Measurements from ENCODE around the gene APOB. TPM values are rescaled to one million over a fixed set of nuclear protein-coding genes. Genes with fewer than 3 reads are reported as not detected.

The APOB gene
- total RNA-seq, 4 donors from 2014 or later, result 0.04 to 0.62 (median 0.19) TPM; not detected in 1

DNA sequence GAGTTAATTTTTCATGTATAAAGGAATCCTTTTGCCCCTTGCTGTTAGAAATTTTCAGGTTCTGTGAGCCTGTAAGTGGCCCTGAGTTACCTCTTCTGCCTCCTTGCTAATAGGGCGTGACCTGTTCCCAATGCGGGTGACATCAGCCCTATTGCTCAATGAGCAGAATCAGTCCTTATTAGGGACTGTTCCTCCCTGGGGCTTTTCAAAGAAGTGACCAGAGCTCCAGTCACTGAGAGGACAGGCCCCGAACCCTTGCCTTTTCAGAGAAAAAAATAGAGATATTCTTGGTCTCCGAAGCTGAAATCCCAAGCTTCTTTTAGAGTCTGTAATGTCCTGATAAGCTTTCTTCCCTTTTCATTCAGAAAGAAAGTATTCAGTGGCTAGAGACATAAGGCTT lies 8.2 kb upstream of the APOB start:
- Histone ChIP-seq H3K27ac (no peak overlapping the region), H3K4me3 (no peak overlapping the region), H3K9me3 (no peaks in the 10 kb centered on the region), H3K27me3 (no peaks in the 10 kb centered on the region), H3K4me1 (no peaks in the 10 kb centered on the region), H3K36me3 (no peaks in the 10 kb centered on the region)
- no peak for DNase-seq
- WGBS, 2 donors, result 46 to 62% methylated on average over 2 to 4 of the region's 4 CpGs
- TF ChIP-seq POLR2A (IDR thresholded peaks at IDR 0.05), result no peak
- TF ChIP-seq, protein P1, sequence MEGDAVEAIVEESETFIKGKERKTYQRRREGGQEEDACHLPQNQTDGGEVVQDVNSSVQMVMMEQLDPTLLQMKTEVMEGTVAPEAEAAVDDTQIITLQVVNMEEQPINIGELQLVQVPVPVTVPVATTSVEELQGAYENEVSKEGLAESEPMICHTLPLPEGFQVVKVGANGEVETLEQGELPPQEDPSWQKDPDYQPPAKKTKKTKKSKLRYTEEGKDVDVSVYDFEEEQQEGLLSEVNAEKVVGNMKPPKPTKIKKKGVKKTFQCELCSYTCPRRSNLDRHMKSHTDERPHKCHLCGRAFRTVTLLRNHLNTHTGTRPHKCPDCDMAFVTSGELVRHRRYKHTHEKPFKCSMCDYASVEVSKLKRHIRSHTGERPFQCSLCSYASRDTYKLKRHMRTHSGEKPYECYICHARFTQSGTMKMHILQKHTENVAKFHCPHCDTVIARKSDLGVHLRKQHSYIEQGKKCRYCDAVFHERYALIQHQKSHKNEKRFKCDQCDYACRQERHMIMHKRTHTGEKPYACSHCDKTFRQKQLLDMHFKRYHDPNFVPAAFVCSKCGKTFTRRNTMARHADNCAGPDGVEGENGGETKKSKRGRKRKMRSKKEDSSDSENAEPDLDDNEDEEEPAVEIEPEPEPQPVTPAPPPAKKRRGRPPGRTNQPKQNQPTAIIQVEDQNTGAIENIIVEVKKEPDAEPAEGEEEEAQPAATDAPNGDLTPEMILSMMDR (IDR thresholded peaks at IDR 0.05), result no peak
- intact Hi-C loops (cut with DNase I), result no loop called here

DNA sequence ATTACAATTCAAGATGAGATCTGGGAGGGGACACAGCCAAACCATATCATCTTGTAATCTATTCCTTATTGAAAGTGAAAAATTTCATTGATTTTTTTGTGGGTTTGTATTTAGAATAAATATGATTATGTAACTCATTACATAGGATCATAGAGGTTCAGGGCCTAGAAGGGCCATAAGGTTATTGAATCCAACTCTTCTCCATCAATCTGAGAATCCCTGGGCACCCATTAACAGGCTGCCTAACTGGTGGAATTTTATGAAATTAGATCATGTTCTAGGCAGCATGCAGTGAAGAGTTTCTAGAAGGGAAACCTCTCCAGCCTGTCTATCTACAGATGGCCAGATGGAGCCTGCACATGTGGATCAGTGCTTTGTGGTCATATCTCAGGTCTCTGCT lies 6.3 kb upstream of the APOB start:
- intact Hi-C loops (cut with DNase I), result no loop called here

DNA sequence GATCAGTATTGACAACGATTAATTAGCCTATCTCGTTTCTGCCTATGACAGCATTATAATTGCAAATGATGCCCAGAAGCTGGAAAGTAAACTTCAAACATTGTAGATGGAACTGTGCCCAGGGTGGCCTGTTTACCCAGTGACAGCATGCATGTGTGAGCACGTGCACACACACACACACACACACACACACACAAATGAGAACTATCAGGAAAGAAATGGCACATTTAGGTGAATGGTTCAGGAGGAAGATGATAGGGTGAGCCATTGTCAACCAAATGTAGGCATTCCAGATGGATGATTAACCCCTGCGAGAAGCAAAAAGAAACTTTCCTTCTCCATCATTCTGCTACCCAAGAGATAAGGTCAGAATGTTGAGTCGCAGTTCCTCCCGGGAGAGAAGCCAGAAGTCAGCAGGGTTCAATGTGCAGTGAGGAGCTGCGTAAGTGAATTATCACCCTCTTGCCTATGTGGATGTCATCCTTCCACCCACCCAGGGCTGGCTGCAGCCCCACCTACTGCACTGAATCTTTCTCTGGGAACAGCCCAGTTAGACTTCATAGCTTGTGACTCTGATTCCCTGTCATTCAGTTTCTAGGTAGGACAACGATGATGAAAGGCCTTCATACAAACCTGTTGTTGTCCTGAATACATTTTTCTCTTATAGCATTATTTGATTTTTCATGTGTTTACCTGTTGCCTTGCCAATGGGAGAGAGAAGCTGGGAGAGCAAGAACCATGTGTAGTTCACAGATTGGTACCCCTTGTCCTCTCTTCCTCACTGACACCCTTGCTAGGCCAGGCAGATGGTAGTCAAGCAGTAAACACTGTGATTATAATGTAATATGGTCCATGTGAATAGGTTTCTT lies 3.5 kb upstream of the APOB start:
- peaks cover 7 to 17% (median 9%) of the 10 kb centered on the region in 3 donors for H3K4me1 ChIP-seq
- H3K27me3 ChIP-seq, result peaks cover 0 to 28% (median 0%) of the 10 kb centered on the region in 4 donors
- no peak for TF ChIP-seq POLR2A (IDR thresholded peaks at IDR 0.05)
- TF ChIP-seq, protein P1 (IDR thresholded peaks at IDR 0.05), result no peak
- H3K27ac ChIP-seq, result no peak overlapping the region
- no peak for DNase-seq
- no peaks in the 10 kb centered on the region for H3K9me3 ChIP-seq
- no peaks in the 10 kb centered on the region for H3K36me3 ChIP-seq
- intact Hi-C loops (cut with DNase I), result loop anchor here (10.0 kb wide), 1 partner anchor 267 kb away; no protein-coding TSS in a partner anchor
- 42 to 43% methylated on average over 8 of the region's 8 CpGs for WGBS, 2 donors
- no peak overlapping the region for H3K4me3 ChIP-seq

More for the DNA sequence above, 6.3 kb upstream of the APOB start:
- DNase-seq, result no peak
- H3K4me3 ChIP-seq, result no peak overlapping the region
- no peaks in the 10 kb centered on the region for H3K4me1 ChIP-seq
- peaks cover 0 to 4% (median 0%) of the 10 kb centered on the region in 4 donors for H3K27me3 ChIP-seq
- no peaks in the 10 kb centered on the region for H3K9me3 ChIP-seq
- no peaks in the 10 kb centered on the region for H3K36me3 ChIP-seq
- H3K27ac ChIP-seq, result no peak overlapping the region
- TF ChIP-seq, protein P1 (IDR thresholded peaks at IDR 0.05), result no peak
- TF ChIP-seq POLR2A (IDR thresholded peaks at IDR 0.05), result no peak

DNA sequence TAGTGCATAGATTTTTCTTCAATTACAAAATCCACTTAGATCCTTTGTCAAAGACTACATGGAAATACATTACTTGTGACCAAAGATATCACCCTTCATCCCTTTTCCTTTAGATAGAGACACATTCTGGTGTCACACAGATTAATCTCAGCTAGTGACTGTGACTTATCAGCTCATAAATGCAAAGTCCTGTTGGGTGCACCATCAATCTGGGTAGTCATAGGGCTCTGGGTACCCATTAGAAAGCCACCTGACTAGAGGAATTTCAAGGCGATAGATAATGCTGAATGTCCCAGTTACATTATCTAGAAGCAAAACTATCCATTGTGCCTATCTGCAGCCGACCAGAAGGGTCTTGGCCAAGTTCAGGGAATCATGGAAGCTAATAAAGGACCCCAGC lies 2.6 kb upstream of the APOB start:
- intact Hi-C loops (cut with DNase I), result loop anchor here (10.0 kb wide), 1 partner anchor 268 kb away; no protein-coding TSS in a partner anchor
- Histone ChIP-seq H3K9me3 (no peaks in the 10 kb centered on the region), H3K27me3 (peaks cover 0 to 32% (median 0%) of the 10 kb centered on the region in 4 donors), H3K27ac (no peak overlapping the region), H3K4me1 (peaks cover 7 to 17% (median 9%) of the 10 kb centered on the region in 3 donors), H3K36me3 (no peaks in the 10 kb centered on the region), H3K4me3 (no peak overlapping the region)
- TF ChIP-seq, protein P1 (IDR thresholded peaks at IDR 0.05), result no peak
- no peak for TF ChIP-seq POLR2A (IDR thresholded peaks at IDR 0.05)
- WGBS, 2 donors, result 54 to 62% methylated on average over 2 of the region's 2 CpGs
- no peak for DNase-seq

DNA sequence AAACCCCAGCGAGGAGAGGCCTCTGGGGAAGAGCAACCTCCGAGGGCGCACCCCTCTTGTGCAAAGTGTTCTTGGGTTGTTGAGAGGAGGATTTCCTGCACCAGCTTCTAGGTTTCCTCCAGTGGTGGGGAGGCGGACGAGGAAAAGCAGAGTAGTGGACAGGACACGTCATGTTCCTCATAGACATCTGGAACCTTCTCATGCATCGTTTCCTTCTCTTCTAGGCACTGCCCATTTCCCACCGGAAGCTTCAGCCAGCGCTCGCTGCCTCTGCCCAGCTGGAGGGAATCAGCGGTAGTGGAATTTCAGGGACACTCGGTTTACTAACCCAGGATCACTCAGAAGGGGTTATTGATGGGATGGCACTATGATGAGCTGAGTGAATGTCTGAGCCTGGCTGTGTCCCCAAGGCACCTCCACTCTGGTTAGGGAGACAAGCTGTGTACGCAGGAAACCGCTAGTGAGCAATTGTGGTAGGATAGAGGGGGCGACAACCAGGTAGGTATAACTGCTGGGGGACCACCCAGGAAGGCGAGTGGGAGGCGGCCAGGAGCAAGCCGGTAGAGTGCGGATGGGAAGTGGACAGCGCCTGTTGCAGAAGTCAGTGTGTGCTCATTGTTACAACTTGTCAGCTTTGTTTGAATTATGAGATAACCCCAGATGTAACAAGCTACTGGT lies 960 bp upstream of the APOB start:
- Histone ChIP-seq H3K27me3 (peaks cover 0 to 32% (median 0%) of the 10 kb centered on the region in 4 donors), H3K4me1 (peaks cover 7 to 17% (median 9%) of the 10 kb centered on the region in 3 donors), H3K27ac (no peak overlapping the region), H3K36me3 (no peaks in the 10 kb centered on the region), H3K4me3 (no peak overlapping the region), H3K9me3 (no peaks in the 10 kb centered on the region)
- no peak for DNase-seq
- intact Hi-C loops (cut with DNase I), result loop anchor here (10.0 kb wide), 1 partner anchor 270 kb away; no protein-coding TSS in a partner anchor
- 71 to 73% methylated on average over 17 to 18 of the region's 20 CpGs for WGBS, 2 donors
- TF ChIP-seq, protein P1 (IDR thresholded peaks at IDR 0.05), result no peak
- TF ChIP-seq POLR2A (IDR thresholded peaks at IDR 0.05), result no peak

Measured in esophagus squamous epithelium (tissue), 5 donors.